NCI-H2227 (cell line): ENCODE results near the gene MEIOC.
"Not testable (repeated sequence)": the region's sequence is repeated elsewhere in the genome, so short reads cannot be mapped to it uniquely, and the experiment has no call there.

Source experiments
- DNase-seq: peaks from one replicate; lab custom pipeline; 2025; ENCODE audit not compliant: unreplicated experiment; lab: John Stamatoyannopoulos, UW

MEIOC gene

GRCh38 chr17:44646280-44646679 lies 10.0 kb upstream of the MEIOC start:
- DNase-seq, result no peak

DNA sequence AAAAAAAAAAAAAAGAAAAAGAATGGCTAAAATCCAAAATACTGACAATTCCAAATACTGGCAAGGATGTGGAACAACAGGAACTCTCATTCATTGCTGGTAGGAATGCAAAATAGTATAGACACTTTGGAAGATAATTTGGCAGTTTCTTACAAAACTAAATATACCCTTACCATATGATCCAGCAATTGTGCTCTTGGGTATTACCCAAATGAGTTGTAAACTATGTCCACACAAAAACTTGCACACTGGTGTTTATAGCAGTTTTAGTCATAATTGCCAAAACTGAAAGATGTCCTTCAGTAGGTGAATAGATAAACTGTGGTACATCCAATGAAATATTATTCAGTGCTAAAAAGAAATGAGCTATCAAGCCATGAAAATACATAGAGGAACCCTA lies 8.5 kb upstream of the MEIOC start:
- DNase-seq, result no peak

GRCh38 chr17:44648963-44649362 lies 7.3 kb upstream of the MEIOC start:
- no peak for DNase-seq

DNA sequence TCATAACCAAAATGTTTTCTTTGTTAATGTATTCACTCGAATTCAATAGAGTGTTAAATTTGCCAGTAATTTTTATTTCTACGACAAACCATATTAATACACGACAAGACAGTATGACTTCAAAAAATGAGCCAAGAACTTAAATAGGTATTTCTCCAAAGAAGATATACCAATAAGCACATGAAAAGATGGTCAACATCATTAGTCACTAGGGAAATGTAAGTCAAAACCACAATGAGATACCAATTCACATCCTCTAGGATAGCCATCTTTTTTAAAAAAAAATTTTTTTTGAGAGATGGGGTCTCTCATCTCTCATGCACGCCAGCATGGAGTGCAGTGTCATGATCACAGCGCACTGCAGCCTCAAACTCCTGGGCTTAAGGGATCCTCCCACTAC lies 5.0 kb upstream of the MEIOC start:
- no peak for DNase-seq

DNA sequence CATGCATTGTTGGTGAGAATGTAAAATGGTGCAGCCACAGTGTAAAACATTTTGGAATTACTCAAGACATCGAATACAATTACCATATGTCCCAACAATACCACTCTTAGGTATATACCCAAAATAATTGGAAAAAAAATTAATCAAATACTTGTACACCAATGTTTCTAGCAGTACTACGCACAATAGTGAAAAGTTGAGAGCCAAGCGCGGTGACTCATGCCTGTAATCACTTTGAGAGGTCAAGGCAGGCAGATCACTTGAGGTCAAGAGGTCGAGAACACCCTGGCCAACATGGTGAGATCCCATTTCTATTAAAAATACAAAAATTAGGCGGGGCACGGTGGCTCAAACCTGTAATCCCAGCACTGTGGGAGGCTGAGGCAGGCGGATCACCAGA lies 3.5 kb upstream of the MEIOC start:
- no peak for DNase-seq

DNA sequence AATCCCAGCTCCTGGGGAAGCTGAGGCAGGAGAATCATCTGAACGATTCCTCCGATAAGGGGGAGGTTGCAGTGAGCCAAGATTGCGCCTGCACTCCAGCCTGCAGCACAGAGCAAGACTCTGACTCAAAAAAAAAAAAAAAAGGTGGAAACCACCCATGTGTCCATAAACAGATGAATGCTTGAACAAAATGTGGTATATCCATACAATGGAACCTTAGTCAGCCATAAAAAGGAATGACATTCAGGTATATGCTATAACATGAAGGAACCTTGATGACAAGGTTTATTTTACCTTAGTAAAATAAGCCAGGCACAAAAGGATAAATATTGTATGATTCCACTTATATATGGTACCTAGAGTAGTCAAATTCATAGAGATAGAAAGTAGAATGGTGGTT lies 2.9 kb upstream of the MEIOC start:
- DNase-seq, result no peak

DNA sequence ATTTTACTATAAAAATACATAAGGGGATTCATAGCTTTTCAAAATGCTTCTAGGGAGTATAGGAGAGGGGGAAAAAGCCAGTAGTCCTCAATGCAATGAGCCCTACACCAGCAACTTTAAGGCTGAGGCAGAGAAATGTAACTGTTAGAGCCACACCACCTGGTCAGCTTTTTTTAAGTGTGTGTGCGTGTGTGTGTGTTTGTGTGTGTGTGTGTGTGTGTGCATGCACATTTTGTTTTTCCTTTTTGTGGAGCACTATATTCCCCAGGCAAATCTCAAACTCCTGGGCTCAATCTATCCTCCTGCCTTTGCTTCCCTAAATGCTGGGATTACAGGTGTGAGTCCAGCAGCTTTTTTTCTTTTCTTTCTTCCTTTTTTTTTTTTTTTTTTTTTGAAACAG lies 2.3 kb upstream of the MEIOC start:
- no peak for DNase-seq

DNA sequence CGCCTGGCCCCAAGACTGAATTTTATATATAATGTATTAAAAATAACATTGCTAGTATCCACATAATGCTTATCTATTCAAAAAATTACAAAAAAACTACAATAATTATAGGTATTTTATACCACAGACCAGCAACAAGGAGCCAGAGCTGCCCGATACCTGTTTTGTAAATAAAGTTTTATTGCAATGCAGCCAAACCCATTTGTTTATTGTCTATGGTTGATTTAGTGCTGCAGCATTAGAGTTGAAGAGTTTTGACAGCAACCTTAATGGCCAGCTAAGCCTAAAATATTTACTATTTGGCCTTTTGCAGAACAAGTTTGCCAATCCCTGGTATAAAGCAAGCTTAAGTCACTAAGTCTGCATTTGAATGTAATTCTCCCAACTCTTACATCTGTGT lies 5.6 kb downstream of the MEIOC start:
- DNase-seq, result no peak

DNA sequence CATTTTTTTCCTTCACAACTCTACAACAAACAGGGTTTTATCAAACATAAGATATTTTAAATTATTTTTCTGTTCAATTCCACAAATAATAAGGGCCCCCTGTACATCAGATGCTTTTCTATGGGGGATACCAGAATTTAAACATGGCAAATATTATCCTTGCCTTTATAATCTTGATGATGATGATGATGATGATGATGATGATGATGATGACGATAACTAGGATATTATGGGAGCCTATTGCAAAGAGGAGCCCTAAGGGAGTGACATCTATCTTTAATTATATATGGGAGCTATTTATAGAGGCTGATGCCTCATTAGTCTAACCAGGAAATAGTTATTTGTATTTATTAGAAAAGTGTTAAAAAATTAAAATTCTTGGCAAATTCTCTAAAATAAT lies 6.8 kb downstream of the MEIOC start:
- DNase-seq, result no peak

DNA sequence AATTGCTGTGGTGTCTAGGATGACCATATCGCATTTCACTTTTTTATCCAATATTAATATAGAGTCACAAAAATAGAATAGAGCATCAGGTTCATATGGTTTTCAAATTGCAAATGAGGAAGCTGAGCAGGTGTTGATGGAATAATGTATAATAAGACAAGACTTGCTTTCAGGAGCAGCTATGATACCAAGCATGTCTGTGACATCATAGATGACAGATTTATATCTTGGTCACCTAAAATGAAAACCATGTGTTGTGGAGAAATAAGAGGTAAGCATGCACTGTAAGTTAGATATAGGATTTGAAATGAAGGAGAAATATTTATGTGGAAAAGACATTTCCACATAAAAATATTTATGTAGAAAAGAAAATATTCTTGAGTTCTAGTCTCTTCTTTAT lies 8.6 kb downstream of the MEIOC start:
- DNase-seq, result no peak

- no peak for DNase-seq
Measured at GRCh38 chr17:44666006-44666405, 9.7 kb downstream of the MEIOC start.

DNA sequence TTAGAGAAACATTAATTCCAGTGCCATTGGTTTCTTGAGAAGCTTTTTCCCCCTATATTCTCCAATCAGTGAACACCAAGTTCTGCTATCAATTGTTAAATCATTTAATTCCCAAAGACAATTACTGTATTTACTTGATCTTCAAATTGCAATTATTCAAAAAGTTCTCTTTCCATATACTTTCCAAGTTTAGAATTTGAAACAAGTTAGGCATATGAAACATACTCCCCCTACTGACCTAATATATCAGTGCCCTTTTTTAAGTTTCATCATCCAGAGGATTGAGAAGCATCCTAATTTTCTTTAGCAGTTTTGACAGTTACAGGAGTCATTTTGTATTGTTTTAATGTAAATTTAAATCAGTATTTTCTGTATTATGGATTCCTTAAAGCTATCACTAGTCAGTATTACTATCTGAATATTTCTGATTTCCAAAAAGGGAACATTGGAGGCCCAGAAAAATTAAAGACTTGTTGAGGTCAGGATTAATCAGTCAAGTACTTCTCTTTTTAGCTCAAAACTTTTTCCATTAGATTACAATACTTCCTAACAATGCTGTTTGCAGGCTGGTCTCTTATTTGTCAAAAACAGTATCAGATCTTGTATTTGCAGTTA lies 16.3 kb downstream of the MEIOC start:
- DNase-seq, result no peak

GRCh38 chr17:44673893-44674292 lies 17.6 kb downstream of the MEIOC start:
- DNase-seq, result no peak

DNA sequence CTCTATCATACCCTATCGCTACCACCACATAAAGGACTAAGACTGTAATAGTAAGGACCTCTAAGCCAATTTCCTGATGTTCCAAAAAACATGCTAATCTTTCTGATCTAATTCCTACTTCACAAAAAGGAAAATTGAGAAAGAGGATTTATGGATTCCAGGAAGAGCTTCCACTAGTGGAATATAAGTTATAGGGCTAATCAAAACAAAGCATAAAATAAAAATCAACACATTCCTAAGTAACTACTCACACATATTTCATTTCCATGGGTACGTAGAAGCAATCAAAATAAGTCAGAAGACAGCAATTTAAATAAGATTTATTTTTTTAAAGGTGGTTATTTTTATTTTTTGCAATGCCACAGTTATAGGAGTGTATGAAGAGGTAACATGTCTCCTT lies 20.9 kb downstream of the MEIOC start:
- DNase-seq, result no peak

- not testable (repeated sequence) for DNase-seq
Measured at GRCh38 chr17:44683303-44683702, 27.0 kb downstream of the MEIOC start.

- no peak for DNase-seq
Measured at GRCh38 chr17:44687756-44688155, 31.5 kb downstream of the MEIOC start.

DNA sequence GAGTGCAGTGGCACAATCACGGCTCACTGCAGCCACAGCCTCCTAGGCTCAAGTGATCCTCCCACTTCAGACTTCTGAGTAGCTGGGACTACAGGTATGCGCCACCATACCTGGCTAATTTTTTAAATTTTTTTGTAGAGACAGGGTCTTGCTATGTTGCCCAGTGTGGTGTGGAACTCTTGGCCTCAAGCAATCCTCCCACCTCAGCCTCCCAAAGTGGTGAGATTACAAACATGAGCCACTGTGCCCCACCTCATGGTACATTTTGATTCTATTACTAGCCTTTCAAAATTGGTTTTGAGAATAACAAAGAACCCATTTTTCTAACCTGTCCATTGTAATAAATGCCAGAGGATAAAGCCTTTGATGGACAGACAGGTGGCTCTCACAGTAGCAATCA lies 31.9 kb downstream of the MEIOC start:
- DNase-seq, result no peak

GRCh38 chr17:44688675-44689476 lies 32.6 kb downstream of the MEIOC start:
- no peak for DNase-seq

- peak; percentile 96 for DNase-seq
Measured at GRCh38 chr17:44689477-44690217, 33.4 kb downstream of the MEIOC start, which contains the start of gene CCDC43. Gene CCDC43, minus strand, starts transcription at chr17:44689776. Its CDS starts 23 bp downstream, at chr17:44689753.

- DNase-seq, result peak; percentile 40
Measured at GRCh38 chr17:44690746-44691306, 34.6 kb downstream of the MEIOC start.

DNA sequence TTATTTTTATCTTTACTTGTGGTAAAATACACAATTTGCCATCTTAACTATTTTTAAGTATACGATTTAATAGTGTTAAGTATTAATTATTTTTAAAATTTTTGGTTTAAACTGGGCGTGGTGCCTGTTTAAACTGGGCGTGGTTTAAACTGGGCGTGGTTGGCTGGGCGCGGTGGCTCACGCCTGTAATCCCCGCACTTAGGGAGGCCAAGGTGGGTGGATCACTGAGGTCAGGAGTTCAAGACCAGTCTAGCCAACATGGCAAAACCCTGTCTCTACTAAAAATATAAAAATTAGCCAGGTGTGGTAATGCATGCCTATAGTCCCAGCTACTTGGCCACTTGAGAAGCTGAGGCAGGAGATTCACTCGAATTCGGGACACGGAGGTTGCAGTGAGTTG lies 37.3 kb downstream of the MEIOC start:
- no peak for DNase-seq

DNA sequence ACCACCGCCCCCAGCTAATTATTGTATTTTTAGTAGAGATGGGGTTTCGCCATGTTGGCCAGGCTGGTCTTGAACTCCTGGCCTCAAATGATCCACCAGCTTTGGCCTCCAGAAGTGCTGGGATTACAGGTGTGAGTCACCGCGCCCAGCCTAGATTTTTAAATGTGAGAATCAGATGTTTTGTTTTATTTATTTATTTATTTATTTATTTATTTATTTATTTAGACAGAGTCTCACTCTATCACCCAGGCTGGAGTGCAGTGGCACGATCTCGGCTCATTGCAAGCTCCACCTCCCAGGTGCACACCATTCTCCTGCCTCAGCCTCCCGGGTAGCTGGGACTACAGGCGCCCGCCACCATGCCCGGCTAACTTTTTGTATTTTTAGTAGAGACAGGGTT lies 44.0 kb downstream of the MEIOC start:
- DNase-seq, result not testable (repeated sequence)
